KBM-7 (cell line): ENCODE results near the gene TMEM135.

Source experiments
- DNase-seq: peaks from one replicate; pipeline ENCODE4 v3.0.0-alpha.2; 2015
- in situ Hi-C: fragments of 300-500 bp; cut with MboI; formaldehyde crosslinking; loops from 2 replicates; pipeline ENCODE4 v1.14.3; 2020; ENCODE audit warnings: low sequenced_read_pairs, low pct_unique_long_range_greater_than_20kb, mixed read lengths

Gene TMEM135

DNA sequence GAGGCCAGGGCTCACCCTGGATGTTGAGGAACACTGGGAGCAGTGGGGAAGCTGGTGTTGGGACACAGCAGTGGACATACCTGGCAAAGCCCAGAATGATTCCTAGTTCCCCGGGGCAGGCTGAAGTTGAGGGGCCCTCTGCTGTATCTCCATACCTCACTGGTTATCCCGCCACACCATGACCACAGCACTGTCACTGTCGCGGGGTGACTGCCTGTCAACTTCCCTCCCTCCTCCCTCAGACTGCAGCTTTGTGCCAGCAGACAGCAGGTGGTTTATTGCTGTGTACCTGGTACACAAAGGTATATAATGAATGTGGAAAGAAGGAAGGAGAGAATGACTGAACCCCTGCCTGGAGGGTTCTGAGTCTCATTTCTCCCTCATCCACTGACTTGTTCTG lies 318.7 kb downstream of the TMEM135 start:
- DNase-seq, result no peak
- in situ Hi-C loops, result no loop called here

DNA sequence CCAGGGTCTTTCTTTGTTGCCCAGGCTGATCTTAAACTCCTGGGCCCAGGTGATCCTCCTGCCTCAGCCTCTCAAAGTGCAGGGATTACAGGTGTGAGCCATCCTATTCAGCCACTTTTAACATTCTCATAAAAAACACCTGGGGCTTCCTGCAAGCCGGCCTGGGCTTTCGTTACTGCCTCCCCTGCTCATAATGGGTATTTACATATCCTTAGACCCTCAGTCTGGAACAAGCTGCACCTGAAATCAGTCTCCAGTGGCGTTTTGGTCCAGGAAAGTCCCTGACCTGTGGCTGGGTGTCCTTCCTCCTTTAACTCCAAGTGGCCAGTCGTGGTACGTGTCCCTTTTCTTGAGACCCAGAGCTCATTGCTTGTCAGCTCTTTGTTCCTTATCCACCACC lies 320.7 kb downstream of the TMEM135 start:
- in situ Hi-C loops, result no loop called here
- no peak for DNase-seq

GRCh38 chr11:87359401-87359800 lies 321.7 kb downstream of the TMEM135 start:
- in situ Hi-C loops, result no loop called here
- no peak for DNase-seq

DNA sequence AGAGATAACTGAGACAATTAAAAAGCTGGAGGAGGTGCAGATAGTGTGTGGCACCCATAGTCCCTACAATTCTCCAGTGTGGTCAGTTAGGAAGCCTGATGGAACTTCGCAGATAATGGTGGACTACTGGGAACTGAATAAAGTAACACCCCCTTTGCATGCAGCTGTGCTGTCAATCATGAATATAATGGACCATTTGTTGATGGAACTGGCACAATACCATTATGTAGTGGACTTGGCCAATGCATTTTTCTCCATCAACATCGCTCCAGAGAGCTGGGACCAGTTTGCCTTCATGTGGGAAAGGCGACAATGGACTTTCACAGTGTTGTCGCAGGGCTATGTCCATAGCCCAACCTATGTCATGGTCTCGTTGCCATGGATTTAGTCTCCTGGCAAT lies 324.2 kb downstream of the TMEM135 start:
- in situ Hi-C loops, result no loop called here
- DNase-seq, result no peak

GRCh38 chr11:87366346-87366745 lies 328.6 kb downstream of the TMEM135 start:
- DNase-seq, result no peak
- in situ Hi-C loops, result no loop called here

DNA sequence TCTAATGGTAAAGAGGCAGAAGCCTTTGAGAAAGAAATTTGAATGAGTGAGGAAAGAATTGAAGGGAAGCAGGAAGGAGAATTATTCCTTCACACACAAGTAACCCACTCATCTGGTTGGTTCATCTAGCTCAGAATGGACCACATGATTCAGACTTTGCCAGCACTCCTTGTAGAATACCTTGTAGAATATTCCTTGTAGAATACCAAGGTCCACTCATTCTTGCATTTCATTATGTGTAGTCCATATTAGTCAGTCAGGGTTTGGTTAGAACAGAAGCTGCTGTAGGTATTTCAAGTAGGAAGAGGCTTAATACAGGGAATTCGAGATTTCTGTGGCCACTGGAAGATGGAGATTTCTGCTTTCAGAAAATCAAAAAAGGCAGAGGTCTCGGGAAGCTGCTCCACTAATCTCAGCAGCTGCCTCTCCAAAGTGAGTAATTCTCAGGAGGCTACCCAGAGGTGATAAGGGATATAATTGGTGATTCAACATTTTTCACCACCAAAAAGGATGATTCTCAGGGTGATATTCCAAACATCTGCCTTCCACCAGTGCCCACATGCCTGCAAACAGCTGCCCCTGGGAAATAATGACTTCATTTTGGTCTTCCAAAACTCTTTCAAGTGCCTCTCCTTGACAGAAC lies 329.1 kb downstream of the TMEM135 start:
- in situ Hi-C loops, result no loop called here
- no peak for DNase-seq

- no peak for DNase-seq
- in situ Hi-C loops, result no loop called here
Measured at GRCh38 chr11:87368151-87368550, 330.4 kb downstream of the TMEM135 start.

GRCh38 chr11:87368858-87369480 lies 331.2 kb downstream of the TMEM135 start:
- in situ Hi-C loops, result no loop called here
- no peak for DNase-seq

DNA sequence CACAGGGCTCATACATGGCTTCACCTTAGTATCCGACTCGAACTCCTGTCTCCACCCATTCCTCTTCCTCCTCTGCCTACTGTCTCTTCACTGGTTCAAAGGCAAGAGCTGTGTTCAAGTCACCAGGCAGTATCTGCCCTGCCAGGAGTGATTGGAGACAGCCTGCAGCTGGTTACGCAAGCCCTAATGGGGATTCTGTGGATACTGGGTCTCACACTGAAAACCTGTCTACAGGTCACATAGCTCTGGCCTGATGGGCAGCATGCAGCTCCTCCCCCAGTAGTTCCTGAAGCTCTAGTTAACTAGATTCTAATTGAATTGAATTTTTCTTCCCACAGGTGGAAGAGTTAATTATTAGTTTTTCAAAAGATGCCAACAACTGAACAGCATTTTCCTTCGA lies 332.2 kb downstream of the TMEM135 start:
- in situ Hi-C loops, result no loop called here

DNA sequence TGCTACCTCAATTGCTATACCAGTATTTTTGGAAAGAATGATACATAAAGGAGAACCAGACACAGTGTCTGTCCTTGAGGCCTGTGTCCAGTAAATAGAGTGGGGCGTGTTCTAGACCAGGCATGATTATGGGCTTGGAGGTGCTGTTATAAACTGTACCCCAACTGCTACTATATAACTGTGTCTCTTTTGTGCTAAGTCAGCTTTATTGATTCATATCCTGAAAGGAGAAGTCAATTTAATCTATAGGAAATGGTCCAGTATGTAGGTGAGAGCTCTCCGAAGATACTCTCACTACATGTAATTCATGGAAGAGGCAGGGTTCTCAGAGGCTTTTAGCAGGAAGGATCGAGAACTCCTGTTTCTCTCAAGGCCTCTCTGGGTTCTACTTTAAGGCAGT lies 334.3 kb downstream of the TMEM135 start:
- DNase-seq, result no peak
- in situ Hi-C loops, result no loop called here

More for the DNA sequence above, 332.2 kb downstream of the TMEM135 start:
- DNase-seq, result no peak
